Adipocyte (in vitro differentiated cells): ENCODE results near the gene GDF11.

Experiments used
- DNase-seq: peaks from one replicate; pipeline ENCODE4 v3.0.0-alpha.2; 2015; ENCODE audit warnings: low read depth
- H3K27me3 ChIP-seq: replicated peaks from 2 replicates; pipeline ENCODE4 v1.7.0; 2013; ENCODE audit warnings: mild to moderate bottlenecking, low read length, moderate library complexity; ENCODE audit not compliant: control insufficient read depth, insufficient read depth
- H3K36me3 ChIP-seq: 2 replicates; pipeline ENCODE4 v1.7.0; 2013; ENCODE audit warnings: low read length, mild to moderate bottlenecking, moderate library complexity; ENCODE audit not compliant: control insufficient read depth, insufficient read depth, severe bottlenecking
- H3K4me1 ChIP-seq: 2 replicates; pipeline ENCODE4 v1.7.0; 2013; ENCODE audit warnings: mild to moderate bottlenecking, low read length, moderate library complexity; ENCODE audit not compliant: control insufficient read depth, insufficient read depth
- H3K4me3 ChIP-seq: 2 replicates; pipeline ENCODE4 v1.7.0; 2013; ENCODE audit warnings: mild to moderate bottlenecking, low read length, moderate library complexity
- H3K9ac ChIP-seq: 2 replicates; pipeline ENCODE4 v1.7.0; 2013; ENCODE audit warnings: mild to moderate bottlenecking, low read length, moderate library complexity
- H3K9me3 ChIP-seq: 2 replicates; pipeline ENCODE4 v1.7.0; 2013; ENCODE audit warnings: mild to moderate bottlenecking, low read length, moderate library complexity; ENCODE audit not compliant: control insufficient read depth

GDF11 gene

GRCh38 chr12:55742719-55743405 is at the start of gene GDF11:
GDF11 (plus strand) TSS chr12:55743122; CDS start chr12:55743317, 195 bp downstream.
- Histone ChIP-seq H3K9ac (peak within 1 kb of the TSS; percentile 86), H3K4me1 (peaks cover 41% of the 10 kb centered on the region)
- peak; percentile 94 for DNase-seq

DNA sequence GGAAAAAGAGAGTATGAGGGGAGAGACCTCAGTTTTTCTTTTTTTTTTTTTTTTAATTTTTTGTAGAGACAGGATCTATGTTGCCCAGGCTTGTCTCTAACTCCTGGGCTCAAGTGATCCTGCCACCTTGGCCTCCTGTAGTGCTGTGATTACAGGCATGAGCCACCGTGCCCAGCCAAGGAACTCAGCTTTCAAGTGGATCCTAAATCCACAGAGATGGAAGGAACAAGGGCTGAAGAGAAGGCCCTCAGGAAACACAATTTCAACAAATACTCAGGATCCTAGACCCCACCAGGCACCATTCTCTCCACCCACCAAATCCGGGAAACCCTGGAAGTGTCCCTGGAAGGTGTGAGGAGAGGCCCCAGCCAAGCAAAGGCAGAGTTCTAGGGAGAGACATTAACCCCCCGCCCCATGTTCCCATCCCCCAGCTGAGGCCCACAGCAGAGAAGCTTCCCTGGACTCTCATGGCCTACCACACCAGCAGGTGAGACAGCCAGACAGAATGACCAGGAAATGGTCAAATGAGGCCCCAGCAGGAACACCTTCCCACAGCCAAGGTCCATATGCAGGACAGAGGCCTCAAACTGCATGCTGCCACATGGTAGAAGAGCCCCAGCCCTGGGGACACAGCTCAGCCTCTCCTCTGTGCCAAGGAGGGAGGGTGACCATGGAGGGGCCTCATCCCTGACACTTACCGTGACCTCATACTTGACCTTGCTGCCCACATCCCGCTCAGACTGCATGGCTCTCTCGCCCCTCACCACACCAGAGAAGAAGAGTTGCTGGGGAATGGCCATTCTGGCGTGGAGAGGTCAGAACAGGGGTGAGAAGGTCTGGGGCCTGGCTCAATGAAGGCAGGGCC is 49.4 kb upstream of the GDF11 start:
- no peak overlapping the region for H3K4me3 ChIP-seq
- no peak overlapping the region for H3K9ac ChIP-seq
- no peaks in the 10 kb centered on the region for H3K27me3 ChIP-seq
- no peaks in the 10 kb centered on the region for H3K9me3 ChIP-seq
- peaks cover 85% of the 10 kb centered on the region for H3K36me3 ChIP-seq
- DNase-seq, result no peak
- no peaks in the 10 kb centered on the region for H3K4me1 ChIP-seq

More at GRCh38 chr12:55742719-55743405, at the start of gene GDF11:
- no peaks in the 10 kb centered on the region for H3K36me3 ChIP-seq
- no peaks in the 10 kb centered on the region for H3K9me3 ChIP-seq
- H3K27me3 ChIP-seq, result no peaks in the 10 kb centered on the region
- peak within 1 kb of the TSS; percentile 84 for H3K4me3 ChIP-seq

- Histone ChIP-seq H3K27me3 (no peaks in the 10 kb centered on the region), H3K4me1 (no peaks in the 10 kb centered on the region), H3K4me3 (no peak overlapping the region), H3K9me3 (no peaks in the 10 kb centered on the region), H3K36me3 (peaks cover 83% of the 10 kb centered on the region), H3K9ac (no peak overlapping the region)
- no peak for DNase-seq
Measured at GRCh38 chr12:55694188-55694515, 48.8 kb upstream of the GDF11 start.

DNA sequence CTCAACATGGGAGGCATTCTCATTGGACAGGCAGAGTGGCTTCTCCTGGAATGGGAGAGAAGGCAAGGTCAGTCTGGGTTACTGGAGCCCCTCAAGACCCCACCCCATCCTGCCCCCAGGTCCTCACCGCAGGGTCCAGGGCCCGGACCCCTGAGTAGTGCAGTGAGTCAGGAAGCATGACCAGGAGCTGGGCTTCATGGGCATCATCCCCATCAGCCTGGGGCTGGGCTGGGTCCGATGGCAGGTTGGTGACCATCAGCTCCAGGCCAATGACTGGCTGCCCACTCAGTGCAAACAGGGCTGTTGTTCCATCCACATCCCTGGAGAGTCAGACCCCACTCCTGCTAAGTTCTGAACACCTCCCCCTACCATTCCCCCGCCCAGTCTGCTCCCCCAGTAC is 48.3 kb upstream of the GDF11 start:
- peaks cover 83% of the 10 kb centered on the region for H3K36me3 ChIP-seq

GRCh38 chr12:55695349-55695748 is 47.6 kb upstream of the GDF11 start:
- H3K36me3 ChIP-seq, result peaks cover 89% of the 10 kb centered on the region

More for the DNA sequence above, 48.3 kb upstream of the GDF11 start:
- Histone ChIP-seq H3K27me3 (no peaks in the 10 kb centered on the region), H3K4me1 (no peaks in the 10 kb centered on the region), H3K9me3 (no peaks in the 10 kb centered on the region), H3K9ac (no peak overlapping the region), H3K4me3 (no peak overlapping the region)
- no peak for DNase-seq

DNA sequence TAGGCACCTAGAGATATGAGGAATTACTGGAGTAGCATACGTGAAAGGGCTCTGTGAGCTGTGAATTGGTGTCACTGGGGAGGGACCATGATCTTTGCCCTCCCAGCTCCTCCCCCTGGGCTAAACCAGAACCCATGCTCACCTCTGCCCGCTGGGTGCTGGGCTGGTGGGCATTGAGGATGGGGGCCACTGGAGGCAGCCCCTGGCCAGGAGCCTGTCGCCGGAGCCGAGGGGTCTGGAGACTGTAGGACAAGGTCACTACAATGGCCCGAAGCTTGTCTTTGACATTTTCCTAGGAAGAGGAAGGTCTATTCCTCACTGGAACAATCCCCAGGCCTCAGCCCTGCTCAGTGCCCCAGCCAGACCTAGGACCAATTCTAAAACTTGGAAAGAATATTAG is 46.8 kb upstream of the GDF11 start:
- no peak for DNase-seq
- Histone ChIP-seq H3K9me3 (no peaks in the 10 kb centered on the region), H3K27me3 (no peaks in the 10 kb centered on the region), H3K4me1 (peaks cover 7% of the 10 kb centered on the region), H3K4me3 (no peak overlapping the region), H3K36me3 (peaks cover 95% of the 10 kb centered on the region), H3K9ac (no peak overlapping the region)

More at GRCh38 chr12:55695349-55695748, 47.6 kb upstream of the GDF11 start:
- H3K27me3 ChIP-seq, result no peaks in the 10 kb centered on the region
- no peak overlapping the region for H3K9ac ChIP-seq
- H3K4me3 ChIP-seq, result no peak overlapping the region
- H3K9me3 ChIP-seq, result no peaks in the 10 kb centered on the region
- no peak for DNase-seq
- no peaks in the 10 kb centered on the region for H3K4me1 ChIP-seq

GRCh38 chr12:55696796-55697462 is 46.0 kb upstream of the GDF11 start:
- Histone ChIP-seq H3K4me1 (peaks cover 9% of the 10 kb centered on the region), H3K9ac (no peak overlapping the region), H3K27me3 (no peaks in the 10 kb centered on the region), H3K9me3 (no peaks in the 10 kb centered on the region), H3K36me3 (peaks cover 89% of the 10 kb centered on the region), H3K4me3 (no peak overlapping the region)
- no peak for DNase-seq

- Histone ChIP-seq H3K4me1 (peaks cover 10% of the 10 kb centered on the region), H3K36me3 (peaks cover 87% of the 10 kb centered on the region)
Measured at GRCh38 chr12:55697686-55698085, 45.2 kb upstream of the GDF11 start.

GRCh38 chr12:55698241-55698955 is 44.5 kb upstream of the GDF11 start:
- Histone ChIP-seq H3K4me1 (peaks cover 17% of the 10 kb centered on the region), H3K27me3 (no peaks in the 10 kb centered on the region), H3K9ac (no peak overlapping the region), H3K9me3 (no peaks in the 10 kb centered on the region), H3K4me3 (no peak overlapping the region), H3K36me3 (peaks cover 82% of the 10 kb centered on the region)
- DNase-seq, result no peak

More at GRCh38 chr12:55697686-55698085, 45.2 kb upstream of the GDF11 start:
- H3K9ac ChIP-seq, result no peak overlapping the region
- no peak overlapping the region for H3K4me3 ChIP-seq
- DNase-seq, result no peak
- no peaks in the 10 kb centered on the region for H3K9me3 ChIP-seq
- no peaks in the 10 kb centered on the region for H3K27me3 ChIP-seq

DNA sequence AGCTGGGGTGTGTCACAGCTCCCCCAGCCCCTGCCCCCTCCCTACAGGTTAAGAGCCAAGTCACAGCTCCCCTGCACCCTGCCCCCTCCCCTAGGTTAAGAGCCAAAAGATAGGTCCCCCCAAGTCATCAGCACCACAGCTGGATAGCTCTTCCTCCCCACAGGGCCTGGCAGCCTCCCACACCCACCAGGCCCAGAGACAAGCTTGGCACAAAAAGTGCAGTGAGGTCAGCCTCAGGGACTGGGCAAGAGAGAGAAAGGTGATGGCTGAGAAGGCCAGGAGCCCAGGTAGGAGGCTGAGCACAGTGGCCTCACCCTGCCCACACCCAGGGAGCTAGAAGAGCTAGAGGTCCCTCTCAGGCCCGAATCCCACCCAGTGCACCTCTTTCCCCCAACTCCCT is 44.0 kb upstream of the GDF11 start:
- peaks cover 77% of the 10 kb centered on the region for H3K36me3 ChIP-seq
- no peak overlapping the region for H3K9ac ChIP-seq
- H3K4me1 ChIP-seq, result peaks cover 23% of the 10 kb centered on the region
- no peak for DNase-seq
- H3K27me3 ChIP-seq, result no peaks in the 10 kb centered on the region
- no peak overlapping the region for H3K4me3 ChIP-seq
- no peaks in the 10 kb centered on the region for H3K9me3 ChIP-seq
